Uterus (tissue), 4 donors: Measurements from ENCODE around the gene TMEM181. TPM values are rescaled to one million over a fixed set of nuclear protein-coding genes. Genes with fewer than 3 reads are reported as not detected.
"Not testable (repeated sequence)": the region's sequence is repeated elsewhere in the genome, so short reads cannot be mapped to it uniquely, and the experiment has no call there.

ENCODE experiments used
- DNase-seq, 2 donors: peaks; one replicate each; pipeline ENCODE4 v3.0.0-alpha.2; 2019 to 2020
- H3K27ac ChIP-seq, 2 donors: fragments of 200-600 bp; sonication (generic); 1 replicate in 1 of 2; 2 replicates in 1 of 2; pipeline ENCODE4 v1.5.1; 2016 to 2018
- H3K27me3 ChIP-seq, 2 donors: fragments of 200-600 bp; sonication (generic); one replicate each; pipeline ENCODE4 v1.5.1; 2018 to 2019; ENCODE audit warnings: control low read depth in 1 of 2
- H3K36me3 ChIP-seq, 2 donors: fragments of 200-600 bp; sonication (generic); one replicate each; pipeline ENCODE4 v1.5.1; 2019; ENCODE audit warnings: control low read depth in 1 of 2
- H3K4me1 ChIP-seq, 2 donors: fragments of 200-600 bp; sonication (generic); one replicate each; pipeline ENCODE4 v1.5.1; 2018 to 2019; ENCODE audit warnings: control low read depth in 1 of 2
- H3K4me3 ChIP-seq, 2 donors: fragments of 200-600 bp; sonication (generic); 1 replicate in 1 of 2; 2 replicates in 1 of 2; pipeline ENCODE4 v1.5.1; 2018 to 2019; ENCODE audit warnings: mild to moderate bottlenecking in 1 of 2
- H3K9me3 ChIP-seq, 2 donors: fragments of 200-600 bp; sonication (generic); one replicate each; pipeline ENCODE4 v1.5.1; 2019; ENCODE audit warnings: control low read depth in 1 of 2
- CTCF ChIP-seq, 4 experiments: fragments of 200-600 bp in 2 of 4; fragments of 450-650 bp in 2 of 4; sonication (generic) in 2 of 4; IDR thresholded peaks; one replicate each; pipeline ENCODE4 v1.5.1; 2016 to 2019; ENCODE audit warnings: antibody characterized with exemption in 4 of 4, mild to moderate bottlenecking in 2 of 4, moderate library complexity in 1 of 4
- POLR2A ChIP-seq, 2 donors: fragments of 450-650 bp; IDR thresholded peaks; one replicate each; pipeline ENCODE4 v1.6.1; 2016; ENCODE audit warnings: antibody characterized with exemption in 2 of 2, mild to moderate bottlenecking in 1 of 2, moderate library complexity in 1 of 2
- intact Hi-C: fragments of 100-400 bp; cut with DNase I; formaldehyde crosslinking; loops from one replicate; pipeline ENCODE4 v1.15.1; 2023; ENCODE audit warnings: low total_unique reads
- total RNA-seq, 4 donors: library from RNA; depleted of rRNA in 3 of 4; stranded (reverse); fragments of >200 nt in 3 of 4; gene quantifications; one replicate each; pipeline versions ENCODE4 v1.1.0 to v1.2.4, GENCODE V29; 2014 to 2023
- donor health status: DM: yes; HTN: yes; CAD: no.

TMEM181 gene
- total RNA-seq, 4 donors from 2014 or later, result 17.6 to 36.6 (median 28.8) TPM

- no peaks in the 10 kb centered on the region for H3K4me1 ChIP-seq
- intact Hi-C loops, result no loop called here
- no peak for TF ChIP-seq CTCF (IDR thresholded peaks at IDR 0.05)
- no peak for TF ChIP-seq POLR2A (IDR thresholded peaks at IDR 0.05)
- H3K4me3 ChIP-seq, result no peak overlapping the region
- H3K9me3 ChIP-seq, result no peaks in the 10 kb centered on the region
- H3K36me3 ChIP-seq, result no peaks in the 10 kb centered on the region
- no peak for DNase-seq
- H3K27me3 ChIP-seq, result no peaks in the 10 kb centered on the region
- peak overlapping the region; percentile 75 to 78 for H3K27ac ChIP-seq
Observed at GRCh38 chr6:158653577-158654354, 93.9 kb downstream of the TMEM181 start.

- H3K9me3 ChIP-seq, result no peaks in the 10 kb centered on the region
- no peaks in the 10 kb centered on the region for H3K36me3 ChIP-seq
- no peaks in the 10 kb centered on the region for H3K27me3 ChIP-seq
- no peaks in the 10 kb centered on the region for H3K4me1 ChIP-seq
- H3K27ac ChIP-seq, result peak overlapping the region; percentile 75 to 78
- TF ChIP-seq POLR2A (IDR thresholded peaks at IDR 0.05), result no peak
- TF ChIP-seq CTCF (IDR thresholded peaks at IDR 0.05), result no peak
- peak; percentile 85 to 87 for DNase-seq
- intact Hi-C loops, result no loop called here
- no peak overlapping the region for H3K4me3 ChIP-seq
Observed at GRCh38 chr6:158654498-158654897, 94.6 kb downstream of the TMEM181 start.

- DNase-seq, result no peak
- intact Hi-C loops, result no loop called here
- H3K36me3 ChIP-seq, result no peaks in the 10 kb centered on the region
- no peaks in the 10 kb centered on the region for H3K4me1 ChIP-seq
- no peaks in the 10 kb centered on the region for H3K9me3 ChIP-seq
- no peak overlapping the region for H3K4me3 ChIP-seq
- peak overlapping the region; percentile 75 to 78 for H3K27ac ChIP-seq
- TF ChIP-seq POLR2A (IDR thresholded peaks at IDR 0.05) (no peak), CTCF (IDR thresholded peaks at IDR 0.05) (no peak)
- no peaks in the 10 kb centered on the region for H3K27me3 ChIP-seq
Observed at GRCh38 chr6:158654960-158655489, 95.1 kb downstream of the TMEM181 start.

- DNase-seq, result no peak
- H3K36me3 ChIP-seq, result no peaks in the 10 kb centered on the region
- no peaks in the 10 kb centered on the region for H3K9me3 ChIP-seq
- H3K4me1 ChIP-seq, result no peaks in the 10 kb centered on the region
- intact Hi-C loops, result no loop called here
- no peak overlapping the region for H3K4me3 ChIP-seq
- H3K27ac ChIP-seq, result peak overlapping the region in 1 of 2 donors; percentile 78
- no peak for TF ChIP-seq POLR2A (IDR thresholded peaks at IDR 0.05)
- TF ChIP-seq CTCF (IDR thresholded peaks at IDR 0.05), result no peak
- H3K27me3 ChIP-seq, result no peaks in the 10 kb centered on the region
Observed at GRCh38 chr6:158655569-158656450, 95.9 kb downstream of the TMEM181 start.

GRCh38 chr6:158656986-158657385 is 97.1 kb downstream of the TMEM181 start:
- H3K36me3 ChIP-seq, H3K9me3 ChIP-seq, intact Hi-C loops, H3K27me3 ChIP-seq, H3K27ac ChIP-seq, DNase-seq, H3K4me1 ChIP-seq, H3K4me3 ChIP-seq: not testable (repeated sequence)
